K562 (cell line): ENCODE results near the gene PGPEP1.

ENCODE experiments used
- E2F1 ChIP-seq: sonication (generic); formaldehyde crosslinking; IDR thresholded peaks from 2 replicates; pipeline ENCODE4 v1.8.1; 2023; ENCODE audit warnings: mild to moderate bottlenecking, missing genetic modification reagents, moderate library complexity
- FOXA1 ChIP-seq: fragments of 450-650 bp; IDR thresholded peaks from 2 replicates; pipeline ENCODE4 v1.6.1; 2016; ENCODE audit warnings: mild to moderate bottlenecking, borderline replicate concordance
- FOXK1 ChIP-seq: sonication (generic); formaldehyde crosslinking; IDR thresholded peaks from 2 replicates; pipeline ENCODE4 v1.8.0; 2022; ENCODE audit warnings: missing genetic modification reagents, mild to moderate bottlenecking, borderline replicate concordance
- MXI1 ChIP-seq: IDR thresholded peaks from 2 replicates; pipeline ENCODE4 v1.6.1; 2011; ENCODE audit warnings: low read depth, mild to moderate bottlenecking, improper control_type of control experiment, low read length
- NFIC ChIP-seq: fragments of 450-650 bp; IDR thresholded peaks from 2 replicates; pipeline ENCODE4 v1.6.1; 2017; ENCODE audit warnings: mild to moderate bottlenecking, inconsistent platforms
- TOE1 ChIP-seq, 2 experiments: fragments of 450-650 bp in 1 of 2; sonication (generic) in 1 of 2; formaldehyde crosslinking in 1 of 2; IDR thresholded peaks; 2 replicates each; pipeline versions ENCODE4 v1.7.1 to v1.8.0; 2016 to 2022; ENCODE audit warnings: borderline replicate concordance in 2 of 2, mild to moderate bottlenecking in 2 of 2, antibody characterized with exemption in 1 of 2, inconsistent platforms in 1 of 2, low read depth in 1 of 2, missing genetic modification reagents in 1 of 2, moderate library complexity in 1 of 2
- ZBTB11 ChIP-seq, 3 experiments: fragments of 200-800 bp in 1 of 3; fragments of 250-450 bp in 1 of 3; fragments of 450-650 bp in 1 of 3; sonication (Bioruptor Pico) in 1 of 3; sonication (Bioruptor generic) in 1 of 3; formaldehyde crosslinking in 1 of 3; IDR thresholded peaks; 2 replicates each; pipeline versions ENCODE4 v1.6.1 to v1.8.0; 2016 to 2022; ENCODE audit warnings: mild to moderate bottlenecking in 2 of 3, missing genetic modification characterization in 2 of 3, missing compliant biosample characterization in 1 of 3, moderate library complexity in 1 of 3
- ZEB2 ChIP-seq: fragments of 450-650 bp; IDR thresholded peaks from 2 replicates; pipeline ENCODE4 v1.6.1; 2016
- ZKSCAN8 ChIP-seq: fragments of 200-800 bp; sonication (Bioruptor generic); IDR thresholded peaks from 2 replicates; pipeline ENCODE4 v1.6.1; 2016; ENCODE audit warnings: missing genetic modification characterization, missing compliant biosample characterization
- TF ChIP-seq, protein P1 (sequence below), 2 experiments: fragments of 450-650 bp in 1 of 2; sonication (generic) in 1 of 2; formaldehyde crosslinking in 1 of 2; IDR thresholded peaks in 1 of 2; conservative IDR thresholded peaks in 1 of 2; 2 replicates each; pipeline versions ENCODE4 v1.6.1 to v1.8.1; 2016 to 2023; ENCODE audit warnings: mild to moderate bottlenecking in 2 of 2, moderate library complexity in 2 of 2, inconsistent platforms in 1 of 2, missing genetic modification reagents in 1 of 2
- TF ChIP-seq, protein P2 (sequence below): fragments of 450-650 bp; IDR thresholded peaks from 2 replicates; pipeline ENCODE4 v1.6.1; 2016; ENCODE audit warnings: missing biosample characterization, missing genetic modification characterization
- TF ChIP-seq, protein P3 (sequence below), 3 experiments: IDR thresholded peaks in 2 of 3; conservative IDR thresholded peaks in 1 of 3; 2 replicates each; pipeline ENCODE4 v1.5.1; 2011 to 2012; ENCODE audit warnings: low read length in 3 of 3, mild to moderate bottlenecking in 3 of 3, control low read depth in 2 of 3, improper control_type of control experiment in 1 of 3, inconsistent platforms in 1 of 3, low read depth in 1 of 3, mixed read lengths in 1 of 3, moderate library complexity in 1 of 3; ENCODE audit not compliant: insufficient read depth in 2 of 3

GRCh38 chr19:18304208-18304457 lies 36.3 kb upstream of the PGPEP1 start:
- no peak; the same call in 1 of the 2 replicates for TF ChIP-seq TOE1 (IDR thresholded peaks at IDR 0.05; ENCODE audit: borderline replicate concordance)
- no peak for TF ChIP-seq TOE1 (CRISPR knock-in tag; IDR thresholded peaks at IDR 0.05; ENCODE audit: borderline replicate concordance, low read depth)
- TF ChIP-seq, protein P1, sequence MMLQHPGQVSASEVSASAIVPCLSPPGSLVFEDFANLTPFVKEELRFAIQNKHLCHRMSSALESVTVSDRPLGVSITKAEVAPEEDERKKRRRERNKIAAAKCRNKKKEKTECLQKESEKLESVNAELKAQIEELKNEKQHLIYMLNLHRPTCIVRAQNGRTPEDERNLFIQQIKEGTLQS (IDR thresholded peaks at IDR 0.05) = no peak
- TF ChIP-seq, protein P1 (CRISPR knock-in tag; conservative IDR thresholded peaks at IDR 0.05) = no peak
- no peak for TF ChIP-seq FOXK1 (CRISPR knock-in tag)
- TF ChIP-seq MXI1 = no peak
- TF ChIP-seq, protein P2, sequence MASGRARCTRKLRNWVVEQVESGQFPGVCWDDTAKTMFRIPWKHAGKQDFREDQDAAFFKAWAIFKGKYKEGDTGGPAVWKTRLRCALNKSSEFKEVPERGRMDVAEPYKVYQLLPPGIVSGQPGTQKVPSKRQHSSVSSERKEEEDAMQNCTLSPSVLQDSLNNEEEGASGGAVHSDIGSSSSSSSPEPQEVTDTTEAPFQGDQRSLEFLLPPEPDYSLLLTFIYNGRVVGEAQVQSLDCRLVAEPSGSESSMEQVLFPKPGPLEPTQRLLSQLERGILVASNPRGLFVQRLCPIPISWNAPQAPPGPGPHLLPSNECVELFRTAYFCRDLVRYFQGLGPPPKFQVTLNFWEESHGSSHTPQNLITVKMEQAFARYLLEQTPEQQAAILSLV (tag) = no peak
- TF ChIP-seq ZKSCAN8 (CRISPR knock-in tag) = no peak
- TF ChIP-seq E2F1 = no peak
- TF ChIP-seq, protein P3, sequence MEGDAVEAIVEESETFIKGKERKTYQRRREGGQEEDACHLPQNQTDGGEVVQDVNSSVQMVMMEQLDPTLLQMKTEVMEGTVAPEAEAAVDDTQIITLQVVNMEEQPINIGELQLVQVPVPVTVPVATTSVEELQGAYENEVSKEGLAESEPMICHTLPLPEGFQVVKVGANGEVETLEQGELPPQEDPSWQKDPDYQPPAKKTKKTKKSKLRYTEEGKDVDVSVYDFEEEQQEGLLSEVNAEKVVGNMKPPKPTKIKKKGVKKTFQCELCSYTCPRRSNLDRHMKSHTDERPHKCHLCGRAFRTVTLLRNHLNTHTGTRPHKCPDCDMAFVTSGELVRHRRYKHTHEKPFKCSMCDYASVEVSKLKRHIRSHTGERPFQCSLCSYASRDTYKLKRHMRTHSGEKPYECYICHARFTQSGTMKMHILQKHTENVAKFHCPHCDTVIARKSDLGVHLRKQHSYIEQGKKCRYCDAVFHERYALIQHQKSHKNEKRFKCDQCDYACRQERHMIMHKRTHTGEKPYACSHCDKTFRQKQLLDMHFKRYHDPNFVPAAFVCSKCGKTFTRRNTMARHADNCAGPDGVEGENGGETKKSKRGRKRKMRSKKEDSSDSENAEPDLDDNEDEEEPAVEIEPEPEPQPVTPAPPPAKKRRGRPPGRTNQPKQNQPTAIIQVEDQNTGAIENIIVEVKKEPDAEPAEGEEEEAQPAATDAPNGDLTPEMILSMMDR (IDR thresholded peaks at IDR 0.05 in 2 of 3, conservative IDR thresholded peaks at IDR 0.05 in 1 of 3; ENCODE audit: insufficient read depth in 2 of 3, low read depth in 1 of 3, low read length in 3 of 3) = no peak
- no peak for TF ChIP-seq FOXA1
- no peak for TF ChIP-seq NFIC
- no peak for TF ChIP-seq ZBTB11 (CRISPR knock-in tag; IDR thresholded peaks at IDR 0.05)
- TF ChIP-seq ZEB2 = no peak; the same call in 1 of the 2 replicates
